Muscle layer of colon (tissue), 2 donors: ENCODE measurements around the gene HCAR2.
"Not testable (repeated sequence)": the region's sequence is repeated elsewhere in the genome, so short reads cannot be mapped to it uniquely, and the experiment has no call there.

Experiments used
- H3K27ac ChIP-seq: one replicate; pipeline ENCODE4 v1.7.0; 2013; ENCODE audit warnings: low read depth, mild to moderate bottlenecking, low read length, moderate library complexity
- H3K27me3 ChIP-seq, 2 donors: one replicate each; pipeline ENCODE4 v1.7.0; 2013; ENCODE audit warnings: low read length in 2 of 2, mild to moderate bottlenecking in 2 of 2; ENCODE audit not compliant: insufficient read depth in 2 of 2, control insufficient read depth in 1 of 2
- H3K36me3 ChIP-seq: one replicate; pipeline ENCODE4 v1.7.0; 2013; ENCODE audit warnings: mild to moderate bottlenecking, low read length; ENCODE audit not compliant: insufficient read depth
- H3K4me1 ChIP-seq: one replicate; pipeline ENCODE4 v1.7.0; 2013; ENCODE audit warnings: mild to moderate bottlenecking, low read length; ENCODE audit not compliant: insufficient read depth
- H3K4me3 ChIP-seq, 2 donors: one replicate each; pipeline ENCODE4 v1.7.0; 2013; ENCODE audit warnings: low read length in 2 of 2, low read depth in 1 of 2, mild to moderate bottlenecking in 1 of 2, moderate library complexity in 1 of 2
- H3K9ac ChIP-seq: one replicate; pipeline ENCODE4 v1.7.0; 2013; ENCODE audit warnings: low read length
- H3K9me3 ChIP-seq: one replicate; pipeline ENCODE4 v1.7.0; 2013; ENCODE audit warnings: mild to moderate bottlenecking, low read length
- donor health status: abdominal sarcoma.
- donor health status: Adenocarcinoma of cecum.

HCAR2 gene

GRCh38 chr12:122710341-122710740 is 7.2 kb upstream of the HCAR2 start:
- not testable (repeated sequence) for H3K9me3 ChIP-seq, H3K27me3 ChIP-seq, H3K9ac ChIP-seq, H3K36me3 ChIP-seq, H3K4me1 ChIP-seq, H3K27ac ChIP-seq, H3K4me3 ChIP-seq

- H3K27ac ChIP-seq, H3K4me3 ChIP-seq, H3K9ac ChIP-seq: not testable (repeated sequence)
Observed at GRCh38 chr12:122709287-122709686, 6.1 kb upstream of the HCAR2 start.

GRCh38 chr12:122703841-122704240 is 684 bp upstream of the HCAR2 start:
- H3K4me3 ChIP-seq, H3K27ac ChIP-seq, H3K9me3 ChIP-seq, H3K9ac ChIP-seq, H3K27me3 ChIP-seq, H3K36me3 ChIP-seq, H3K4me1 ChIP-seq: not testable (repeated sequence)

More at GRCh38 chr12:122709287-122709686, 6.1 kb upstream of the HCAR2 start:
- H3K4me1 ChIP-seq, H3K36me3 ChIP-seq, H3K27me3 ChIP-seq, H3K9me3 ChIP-seq: not testable (repeated sequence)

- H3K9me3 ChIP-seq, H3K27ac ChIP-seq, H3K9ac ChIP-seq, H3K27me3 ChIP-seq, H3K36me3 ChIP-seq, H3K4me1 ChIP-seq, H3K4me3 ChIP-seq: not testable (repeated sequence)
Observed at GRCh38 chr12:122701481-122701880, 1.7 kb downstream of the HCAR2 start.

GRCh38 chr12:122700038-122700710 is 3.0 kb downstream of the HCAR2 start:
- H3K27ac ChIP-seq, H3K36me3 ChIP-seq, H3K9ac ChIP-seq, H3K4me3 ChIP-seq, H3K9me3 ChIP-seq, H3K27me3 ChIP-seq, H3K4me1 ChIP-seq: not testable (repeated sequence)

GRCh38 chr12:122696922-122697321 is 6.2 kb downstream of the HCAR2 start:
- H3K9ac ChIP-seq, H3K9me3 ChIP-seq, H3K4me3 ChIP-seq, H3K27me3 ChIP-seq, H3K36me3 ChIP-seq, H3K4me1 ChIP-seq, H3K27ac ChIP-seq: not testable (repeated sequence)

- no peak overlapping the region for H3K9ac ChIP-seq
- H3K4me3 ChIP-seq, result no peak overlapping the region
- H3K27ac ChIP-seq, result no peak overlapping the region
- no peaks in the 10 kb centered on the region for H3K36me3 ChIP-seq
- H3K27me3 ChIP-seq, result no peaks in the 10 kb centered on the region
- no peaks in the 10 kb centered on the region for H3K4me1 ChIP-seq
- H3K9me3 ChIP-seq, result no peaks in the 10 kb centered on the region
Observed at GRCh38 chr12:122691566-122691965, 11.6 kb downstream of the HCAR2 start.

GRCh38 chr12:122688291-122688690 is 14.9 kb downstream of the HCAR2 start:
- no peak overlapping the region for H3K27ac ChIP-seq
- no peak overlapping the region for H3K9ac ChIP-seq
- no peaks in the 10 kb centered on the region for H3K9me3 ChIP-seq
- H3K4me3 ChIP-seq, result no peak overlapping the region
- H3K27me3 ChIP-seq, result no peaks in the 10 kb centered on the region
- H3K36me3 ChIP-seq, result no peaks in the 10 kb centered on the region
- H3K4me1 ChIP-seq, result no peaks in the 10 kb centered on the region

GRCh38 chr12:122687086-122687485 is 16.1 kb downstream of the HCAR2 start:
- Histone ChIP-seq H3K27ac (no peak overlapping the region), H3K36me3 (no peaks in the 10 kb centered on the region), H3K4me3 (no peak overlapping the region), H3K4me1 (no peaks in the 10 kb centered on the region), H3K9me3 (no peaks in the 10 kb centered on the region), H3K9ac (no peak overlapping the region), H3K27me3 (no peaks in the 10 kb centered on the region)

- no peak overlapping the region for H3K9ac ChIP-seq
- H3K36me3 ChIP-seq, result no peaks in the 10 kb centered on the region
- H3K27me3 ChIP-seq, result no peaks in the 10 kb centered on the region
- H3K4me3 ChIP-seq, result no peak overlapping the region
- H3K9me3 ChIP-seq, result no peaks in the 10 kb centered on the region
- H3K27ac ChIP-seq, result no peak overlapping the region
- no peaks in the 10 kb centered on the region for H3K4me1 ChIP-seq
Observed at GRCh38 chr12:122686538-122686937, 16.6 kb downstream of the HCAR2 start.

GRCh38 chr12:122684297-122684813 is 18.8 kb downstream of the HCAR2 start:
- Histone ChIP-seq H3K9me3 (no peaks in the 10 kb centered on the region), H3K27me3 (no peaks in the 10 kb centered on the region), H3K27ac (no peak overlapping the region), H3K36me3 (no peaks in the 10 kb centered on the region), H3K4me3 (no peak overlapping the region), H3K9ac (no peak overlapping the region), H3K4me1 (no peaks in the 10 kb centered on the region)

GRCh38 chr12:122681814-122682213 is 21.3 kb downstream of the HCAR2 start:
- no peak overlapping the region for H3K9ac ChIP-seq
- no peaks in the 10 kb centered on the region for H3K9me3 ChIP-seq

More at GRCh38 chr12:122681814-122682213, 21.3 kb downstream of the HCAR2 start:
- no peaks in the 10 kb centered on the region for H3K27me3 ChIP-seq
- H3K27ac ChIP-seq, result no peak overlapping the region
- no peaks in the 10 kb centered on the region for H3K36me3 ChIP-seq
- H3K4me3 ChIP-seq, result no peak overlapping the region
- no peaks in the 10 kb centered on the region for H3K4me1 ChIP-seq
